Measurements from ENCODE around the gene TRAF2.

The TRAF2 gene

GRCh38 chr9:136954270-136955083, 68.2 kb downstream of the TRAF2 start:
- TF ChIP-seq POLR2AphosphoS5 (IDR thresholded peaks at IDR 0.05; ENCODE audit: low read depth, low read length) (no peak), TAF1 (IDR thresholded peaks at IDR 0.05; ENCODE audit: borderline replicate concordance, insufficient read depth, low read length) (no peak), REST (IDR thresholded peaks at IDR 0.05; ENCODE audit: insufficient read depth in 1 of 2, low read depth in 2 of 2, low read length in 2 of 2) (no peak), SIN3A (IDR thresholded peaks at IDR 0.05; ENCODE audit: borderline replicate concordance, insufficient read depth, low read length) (no peak), FOXP2 (optimal IDR thresholded peaks at IDR 0.05; ENCODE audit: borderline replicate concordance, extremely low read depth, extremely low read length, insufficient read depth) (no peak)

GRCh38 chr9:136955202-136955942, 69.1 kb downstream of the TRAF2 start:
- TF ChIP-seq TAF1 (IDR thresholded peaks at IDR 0.05; ENCODE audit: borderline replicate concordance, insufficient read depth, low read length) (no peak), POLR2AphosphoS5 (IDR thresholded peaks at IDR 0.05; ENCODE audit: low read depth, low read length) (no peak), REST (IDR thresholded peaks at IDR 0.05; ENCODE audit: insufficient read depth in 1 of 2, low read depth in 2 of 2, low read length in 2 of 2) (no peak)

GRCh38 chr9:136955943-136956335, 69.6 kb downstream of the TRAF2 start:
- TF ChIP-seq SIN3A (IDR thresholded peaks at IDR 0.05; ENCODE audit: borderline replicate concordance, insufficient read depth, low read length) (no peak), FOXP2 (optimal IDR thresholded peaks at IDR 0.05; ENCODE audit: borderline replicate concordance, extremely low read depth, extremely low read length, insufficient read depth) (no peak), POLR2AphosphoS5 (IDR thresholded peaks at IDR 0.05; ENCODE audit: low read depth, low read length) (no peak), TAF1 (IDR thresholded peaks at IDR 0.05; ENCODE audit: borderline replicate concordance, insufficient read depth, low read length) (no peak), REST (IDR thresholded peaks at IDR 0.05; ENCODE audit: insufficient read depth in 1 of 2, low read depth in 2 of 2, low read length in 2 of 2) (no peak)

- no peak for TF ChIP-seq TAF1 (IDR thresholded peaks at IDR 0.05; ENCODE audit: borderline replicate concordance, insufficient read depth, low read length)
- TF ChIP-seq SIN3A (IDR thresholded peaks at IDR 0.05; ENCODE audit: borderline replicate concordance, insufficient read depth, low read length), result no peak
- TF ChIP-seq POLR2AphosphoS5 (IDR thresholded peaks at IDR 0.05; ENCODE audit: low read depth, low read length), result no peak
- no peak for TF ChIP-seq FOXP2 (optimal IDR thresholded peaks at IDR 0.05; ENCODE audit: borderline replicate concordance, extremely low read depth, extremely low read length, insufficient read depth)
- TF ChIP-seq REST (IDR thresholded peaks at IDR 0.05; ENCODE audit: insufficient read depth in 1 of 2, low read depth in 2 of 2, low read length in 2 of 2), result no peak
Observed at GRCh38 chr9:136956604-136957003, 70.3 kb downstream of the TRAF2 start.
